Thymus (tissue), 11 donors: ENCODE results near the gene RNPS1. TPM values are rescaled to one million over a fixed set of nuclear protein-coding genes. Genes with fewer than 3 reads are reported as not detected.
A peak's percentile ranks its signal among the peaks of the same experiment; 100 is the strongest.
"Not testable (repeated sequence)": the region's sequence is repeated elsewhere in the genome, so short reads cannot be mapped to it uniquely, and the experiment has no call there.

ENCODE experiments used
- DNase-seq, 9 donors: peaks; one replicate each; pipeline ENCODE4 v3.0.0-alpha.2; 2013; ENCODE audit warnings: low spot score in 9 of 9, low read depth in 6 of 9, missing footprints in 1 of 9
- H3K27ac ChIP-seq, 2 donors: one replicate each; pipeline ENCODE4 v1.5.1; 2013; ENCODE audit warnings: control low read depth in 1 of 2, low read depth in 1 of 2, low read length in 1 of 2, mild to moderate bottlenecking in 1 of 2, moderate library complexity in 1 of 2
- H3K27me3 ChIP-seq, 2 donors: one replicate each; pipeline ENCODE4 v1.5.1; 2013; ENCODE audit warnings: low read length in 1 of 2; ENCODE audit not compliant: control insufficient read depth in 2 of 2, insufficient read depth in 1 of 2
- H3K36me3 ChIP-seq, 2 donors: one replicate each; pipeline ENCODE4 v1.5.1; 2013; ENCODE audit warnings: low read length in 1 of 2, mild to moderate bottlenecking in 1 of 2, moderate library complexity in 1 of 2; ENCODE audit not compliant: control insufficient read depth in 2 of 2, insufficient read depth in 2 of 2
- H3K4me1 ChIP-seq, 2 donors: one replicate each; pipeline ENCODE4 v1.5.1; 2013; ENCODE audit warnings: low read length in 2 of 2; ENCODE audit not compliant: control insufficient read depth in 2 of 2, insufficient read depth in 2 of 2
- H3K4me3 ChIP-seq, 2 donors: one replicate each; pipeline ENCODE4 v1.5.1; 2013; ENCODE audit warnings: low read length in 2 of 2, control low read depth in 1 of 2, mild to moderate bottlenecking in 1 of 2
- H3K9me3 ChIP-seq, 2 donors: one replicate each; pipeline ENCODE4 v1.5.1; 2013; ENCODE audit warnings: low read length in 1 of 2, mild to moderate bottlenecking in 1 of 2; ENCODE audit not compliant: control insufficient read depth in 2 of 2, insufficient read depth in 1 of 2
- WGBS: extraction: QIAGEN DNeasy Blood & Tissue Kit; methylation state at CpG from one replicate; pipeline ENCODE4 v1.1.7; 2013; 5-methylcytosine and 5-hydroxymethylcytosine counted together
- polyA plus RNA-seq: library from polyadenylated mRNA; stranded (reverse); fragments of 200-250 nt; gene quantifications from one replicate; pipeline ENCODE4 v1.2.3, GENCODE V29; 2013
- total RNA-seq: library from RNA; stranded (reverse); fragments of 120-200 nt; gene quantifications from one replicate; pipeline ENCODE4 v1.2.4, GENCODE V29; 2013
- donor health status: healthy.

The RNPS1 gene
- total and polyA plus RNA-seq, 2 donors, result 87.2 to 130 TPM

DNA sequence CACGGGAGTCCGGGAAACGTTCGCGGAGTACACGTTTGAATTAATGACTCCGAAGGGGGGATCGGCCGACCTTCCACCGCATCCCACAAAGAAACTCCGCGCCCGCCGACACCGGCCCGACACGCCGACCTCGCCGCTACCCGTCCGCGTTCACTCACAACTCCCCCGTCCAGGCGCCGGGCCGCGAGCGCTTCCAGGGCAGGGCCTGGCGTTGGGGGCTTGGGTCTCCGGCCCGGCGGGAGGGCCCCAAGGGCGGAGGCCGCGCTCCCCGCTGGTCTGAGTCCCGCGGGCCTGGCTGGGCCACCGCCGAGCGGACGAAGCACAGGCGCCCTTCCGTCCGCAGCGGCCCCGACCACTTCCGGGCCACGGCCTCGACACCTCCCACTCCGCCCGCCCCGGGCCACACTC is 417 bp downstream of the RNPS1 start:
- not testable (repeated sequence) for DNase-seq, H3K9me3 ChIP-seq, H3K27me3 ChIP-seq
- Histone ChIP-seq H3K4me3 (peak overlapping the region; percentile 61 to 88), H3K4me1 (peaks cover 4 to 17% of the 10 kb centered on the region in 2 donors), H3K36me3 (peaks cover 19 to 31% of the 10 kb centered on the region in 2 donors), H3K27ac (peak overlapping the region; percentile 95 to 99)
- under 1% methylated on average over 54 of the region's 54 CpGs for WGBS

DNA sequence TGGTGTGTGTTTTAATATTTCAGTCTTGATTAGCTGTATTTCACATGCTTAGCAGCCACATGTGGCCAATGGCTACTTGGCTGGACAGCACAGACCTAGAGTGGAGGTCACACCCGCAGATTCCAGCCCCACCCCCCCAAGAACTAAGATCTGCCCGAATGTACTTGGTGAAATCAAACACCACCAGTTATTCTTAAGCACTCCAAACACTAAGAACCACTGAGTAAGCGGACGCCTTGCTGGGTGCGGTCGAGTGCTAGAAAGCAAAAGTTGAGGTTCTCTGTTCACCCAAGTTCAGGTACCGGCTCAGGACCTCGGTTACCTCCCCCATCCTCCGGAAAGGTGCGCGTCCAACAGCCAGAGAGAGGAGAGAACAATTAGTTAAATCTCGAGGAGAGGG is 1.0 kb downstream of the RNPS1 start:
- Histone ChIP-seq H3K4me1 (peaks cover 4 to 17% of the 10 kb centered on the region in 2 donors), H3K4me3 (peak overlapping the region; percentile 61 to 88), H3K36me3 (peaks cover 25 to 37% of the 10 kb centered on the region in 2 donors)
- not testable (repeated sequence) for H3K27ac ChIP-seq, H3K27me3 ChIP-seq, H3K9me3 ChIP-seq, DNase-seq
- 23% methylated on average over 10 of the region's 12 CpGs for WGBS

DNA sequence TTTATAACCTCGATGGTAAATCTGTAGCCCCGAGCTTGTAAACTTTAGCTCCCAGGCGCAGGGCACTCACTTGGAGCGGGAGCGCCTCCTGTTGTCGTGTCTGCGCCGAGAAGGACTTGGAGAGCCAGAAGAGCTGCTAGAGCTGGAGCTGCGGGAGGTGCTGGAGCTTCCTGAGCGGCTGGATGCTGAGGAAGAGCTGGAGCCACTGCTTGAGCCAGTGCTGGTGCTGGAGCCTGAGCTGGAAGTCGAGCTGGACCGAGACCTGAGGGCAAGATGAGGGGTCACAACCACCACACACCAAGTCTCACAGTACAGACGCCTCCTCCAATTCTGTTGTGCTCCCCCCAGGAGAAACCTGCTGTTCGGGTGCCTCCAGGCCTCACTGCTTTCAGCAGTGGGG is 4.9 kb downstream of the RNPS1 start:
- not testable (repeated sequence) for H3K9me3 ChIP-seq, H3K27ac ChIP-seq, DNase-seq, H3K4me1 ChIP-seq, H3K4me3 ChIP-seq, H3K27me3 ChIP-seq
- H3K36me3 ChIP-seq, result peaks cover 39 to 71% of the 10 kb centered on the region in 2 donors
- 95% methylated on average over 14 of the region's 14 CpGs for WGBS

DNA sequence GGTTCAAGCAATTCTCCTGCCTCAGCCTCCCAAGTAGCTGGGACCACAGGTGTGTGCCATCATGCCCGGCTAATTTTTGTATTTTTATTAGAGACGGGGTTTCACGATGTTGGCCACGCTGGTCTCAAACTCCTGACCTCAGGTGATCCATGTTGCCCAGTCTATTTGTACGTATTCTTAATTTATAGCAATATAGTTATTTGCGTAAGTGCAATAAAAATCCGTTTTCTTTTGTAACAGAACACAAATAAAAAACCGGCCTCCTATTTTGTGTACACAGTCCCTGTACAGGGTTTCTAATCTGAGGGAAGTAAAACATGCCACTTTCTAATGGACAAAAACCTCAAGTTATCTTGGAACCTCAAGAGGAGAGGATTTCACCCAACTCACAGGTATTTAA is 7.7 kb downstream of the RNPS1 start:
- H3K27me3 ChIP-seq, result no peaks in the 10 kb centered on the region
- no peak for DNase-seq
- H3K27ac ChIP-seq, result no peak overlapping the region
- H3K4me1 ChIP-seq, result no peaks in the 10 kb centered on the region
- H3K4me3 ChIP-seq, result no peak overlapping the region
- peaks cover 64 to 92% of the 10 kb centered on the region in 2 donors for H3K36me3 ChIP-seq
- 98% methylated on average over 8 of the region's 8 CpGs for WGBS
- H3K9me3 ChIP-seq, result peaks cover 0 to 2% of the 10 kb centered on the region in 2 donors

DNA sequence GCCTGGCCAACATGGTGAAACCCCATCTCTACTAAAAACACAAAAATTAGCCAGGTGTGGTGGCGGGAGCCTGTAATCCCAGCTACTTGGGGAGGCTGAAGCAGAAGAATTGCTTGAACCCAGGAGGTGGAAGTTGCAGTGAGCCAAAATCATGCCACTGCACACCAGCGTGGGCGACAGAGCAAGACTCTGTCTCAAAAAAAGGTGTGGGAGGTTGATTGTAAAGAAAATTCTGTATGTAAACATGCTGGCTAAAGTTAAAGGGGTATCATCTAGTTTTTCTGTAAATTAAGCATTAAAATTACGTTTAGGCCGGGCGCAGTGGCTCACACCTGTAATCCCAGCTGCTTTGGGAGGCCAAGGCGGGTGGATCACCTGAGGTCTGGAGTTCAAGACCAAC is 9.4 kb downstream of the RNPS1 start:
- 99% methylated on average over 7 of the region's 7 CpGs for WGBS
- not testable (repeated sequence) for H3K4me1 ChIP-seq, H3K4me3 ChIP-seq, H3K27me3 ChIP-seq, DNase-seq, H3K27ac ChIP-seq, H3K9me3 ChIP-seq
- peaks cover 71 to 89% of the 10 kb centered on the region in 2 donors for H3K36me3 ChIP-seq

DNA sequence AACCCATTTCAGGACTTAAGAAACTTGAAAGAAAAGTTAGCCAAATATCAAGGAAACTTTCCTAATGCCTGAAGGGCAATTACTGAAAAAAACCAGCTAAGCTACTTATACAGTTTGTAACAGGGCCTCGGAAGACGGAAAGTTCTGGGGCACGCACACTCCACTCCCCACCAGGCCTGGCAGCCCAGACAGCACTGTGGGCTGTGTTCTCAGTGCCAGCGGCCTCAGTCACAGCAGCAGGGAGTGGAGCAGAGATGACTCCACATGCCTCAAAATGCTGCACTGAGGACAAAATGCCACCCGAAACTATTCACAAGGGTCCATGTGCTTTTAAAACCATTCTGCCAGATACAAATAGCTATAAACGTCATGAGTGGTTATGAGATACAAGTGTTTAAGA is 10.2 kb downstream of the RNPS1 start:
- no peak for DNase-seq
- H3K4me1 ChIP-seq, result no peaks in the 10 kb centered on the region
- H3K36me3 ChIP-seq, result peaks cover 71 to 89% of the 10 kb centered on the region in 2 donors
- no peak overlapping the region for H3K27ac ChIP-seq
- no peaks in the 10 kb centered on the region for H3K27me3 ChIP-seq
- H3K9me3 ChIP-seq, result peaks cover 0 to 3% of the 10 kb centered on the region in 2 donors
- 98% methylated on average over 6 of the region's 6 CpGs for WGBS
- no peak overlapping the region for H3K4me3 ChIP-seq

DNA sequence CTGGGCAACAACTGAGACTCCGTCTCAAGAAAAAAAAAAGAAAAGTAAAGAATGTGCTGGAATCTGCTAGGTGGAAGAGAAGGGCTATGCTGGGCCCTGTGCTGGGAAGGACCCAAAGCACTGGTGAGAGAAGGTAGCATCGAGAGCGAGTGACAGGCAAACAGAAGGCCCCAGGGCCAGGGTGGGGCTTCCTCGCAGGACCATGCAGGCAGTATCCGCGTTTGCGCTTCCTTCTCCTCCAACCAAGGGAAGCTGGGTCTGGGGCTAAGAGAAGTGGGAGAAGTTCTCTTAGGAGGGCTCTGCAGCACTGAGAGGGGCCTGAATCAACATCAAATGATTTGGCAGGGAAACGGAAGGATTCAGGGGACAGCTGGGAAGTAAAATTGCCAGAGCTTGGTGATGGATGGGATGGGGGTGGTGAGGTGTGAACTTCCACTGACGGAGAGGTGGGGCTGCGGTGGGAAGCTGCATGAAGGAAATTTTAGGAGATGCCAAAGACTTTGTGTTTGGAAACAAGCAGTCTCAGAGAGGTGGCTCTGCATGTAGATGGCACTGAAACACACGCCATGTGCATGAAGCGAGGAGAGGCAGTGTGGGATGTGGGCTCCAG is 11.3 kb downstream of the RNPS1 start:
- Histone ChIP-seq H3K4me3 (no peak overlapping the region), H3K27me3 (no peaks in the 10 kb centered on the region), H3K36me3 (peaks cover 65 to 78% of the 10 kb centered on the region in 2 donors), H3K4me1 (peaks cover 4 to 6% of the 10 kb centered on the region in 2 donors), H3K27ac (no peak overlapping the region), H3K9me3 (peaks cover 0 to 3% of the 10 kb centered on the region in 2 donors)
- DNase-seq, result no peak
- WGBS, result over 99% methylated on average over 12 of the region's 12 CpGs

DNA sequence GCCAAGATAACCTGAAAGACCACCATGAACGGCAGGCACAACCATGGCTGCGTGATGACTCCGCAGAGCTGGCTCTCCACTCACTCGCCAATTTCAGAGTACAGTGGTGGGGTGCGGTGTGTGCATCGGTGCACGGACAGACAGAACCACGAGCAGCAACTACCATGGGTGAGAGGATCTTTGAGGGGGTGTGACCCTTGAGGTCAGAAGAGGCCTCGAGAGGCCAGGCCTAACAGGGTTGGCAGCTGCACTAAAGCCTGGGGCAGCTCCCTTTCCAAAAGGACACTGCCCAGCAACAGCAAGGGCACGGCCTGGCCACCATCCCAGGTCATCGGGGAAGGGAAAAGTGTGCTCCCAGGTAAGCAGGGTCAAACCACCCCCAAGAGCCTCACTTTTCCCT is 14.6 kb downstream of the RNPS1 start:
- Histone ChIP-seq H3K27ac (no peak overlapping the region), H3K36me3 (peaks cover 54 to 55% of the 10 kb centered on the region in 2 donors)

DNA sequence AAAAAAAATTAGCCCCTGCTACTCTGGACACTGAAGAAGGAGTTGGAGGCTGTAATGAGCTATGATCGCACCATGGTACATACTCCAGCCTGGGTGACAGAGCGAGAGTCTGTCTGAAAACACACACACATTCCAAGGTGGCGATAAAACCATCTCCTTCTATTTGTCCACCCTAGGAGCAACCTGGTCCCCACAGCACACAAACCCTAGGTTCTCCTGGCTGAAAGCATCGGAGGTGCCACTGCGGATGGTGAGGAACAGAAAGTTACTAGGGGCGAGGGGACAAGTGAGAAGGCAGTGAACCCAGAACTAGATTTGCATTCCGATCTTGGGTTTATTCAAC is 15.1 kb downstream of the RNPS1 start:
- peaks cover 0 to 3% of the 10 kb centered on the region in 2 donors for H3K9me3 ChIP-seq
- DNase-seq, result no peak
- H3K4me1 ChIP-seq, result peaks cover 14 to 20% of the 10 kb centered on the region in 2 donors
- no peaks in the 10 kb centered on the region for H3K27me3 ChIP-seq
- peak overlapping the region in 1 of 2 donors; percentile 3 for H3K27ac ChIP-seq
- 98% methylated on average over 7 of the region's 7 CpGs for WGBS
- no peak overlapping the region for H3K4me3 ChIP-seq
- H3K36me3 ChIP-seq, result peaks cover 49 to 54% of the 10 kb centered on the region in 2 donors

More for the DNA sequence above, 14.6 kb downstream of the RNPS1 start:
- WGBS, result 96% methylated on average over 11 of the region's 11 CpGs
- H3K4me1 ChIP-seq, result peaks cover 14 to 20% of the 10 kb centered on the region in 2 donors
- DNase-seq, result no peak
- no peaks in the 10 kb centered on the region for H3K27me3 ChIP-seq
- H3K4me3 ChIP-seq, result no peak overlapping the region
- peaks cover 0 to 3% of the 10 kb centered on the region in 2 donors for H3K9me3 ChIP-seq
